Activated T-cell treated with anti-CD3 and anti-CD28 coated beads, Interleukin-2, amount 50 U/mL, for 48 hours (primary cell): ENCODE measurements around the gene SPSB3.

ENCODE experiments used
- DNase-seq, 2 experiments: peaks; one replicate each; pipeline ENCODE4 v3.0.0-alpha.2; 2020

The SPSB3 gene

GRCh38 chr16:1762196-1762878 lies 20.0 kb downstream of the SPSB3 start:
- DNase-seq, result no peak

- DNase-seq, result no peak
Measured at GRCh38 chr16:1761751-1762150, 20.6 kb downstream of the SPSB3 start.

GRCh38 chr16:1760911-1761310 lies 21.5 kb downstream of the SPSB3 start:
- no peak for DNase-seq

GRCh38 chr16:1759511-1759910 lies 22.9 kb downstream of the SPSB3 start:
- DNase-seq, result no peak

- DNase-seq, result no peak
Measured at GRCh38 chr16:1758923-1759322, 23.4 kb downstream of the SPSB3 start.

GRCh38 chr16:1757714-1758461 lies 24.5 kb downstream of the SPSB3 start:
- no peak for DNase-seq

GRCh38 chr16:1754204-1754603 lies 28.2 kb downstream of the SPSB3 start:
- DNase-seq, result no peak

GRCh38 chr16:1752853-1753252 lies 29.5 kb downstream of the SPSB3 start:
- DNase-seq, result no peak

GRCh38 chr16:1751946-1752345 lies 30.4 kb downstream of the SPSB3 start:
- DNase-seq, result no peak

- no peak for DNase-seq
Measured at GRCh38 chr16:1749152-1750117, 32.9 kb downstream of the SPSB3 start.

- DNase-seq, result no peak
Measured at GRCh38 chr16:1747934-1748333, 34.4 kb downstream of the SPSB3 start.

GRCh38 chr16:1746693-1747195 lies 35.6 kb downstream of the SPSB3 start:
- no peak for DNase-seq

GRCh38 chr16:1745900-1746692 lies 36.3 kb downstream of the SPSB3 start:
- DNase-seq, result no peak

GRCh38 chr16:1745181-1745899 lies 37.0 kb downstream of the SPSB3 start:
- no peak for DNase-seq

GRCh38 chr16:1744338-1744840 lies 38.0 kb downstream of the SPSB3 start:
- no peak for DNase-seq

- no peak for DNase-seq
Measured at GRCh38 chr16:1743376-1744337, 38.7 kb downstream of the SPSB3 start.

- DNase-seq, result no peak
Measured at GRCh38 chr16:1741553-1742165, 40.7 kb downstream of the SPSB3 start.

GRCh38 chr16:1740781-1741490 lies 41.4 kb downstream of the SPSB3 start:
- DNase-seq, result no peak

- DNase-seq, result no peak
Measured at GRCh38 chr16:1740234-1740633, 42.1 kb downstream of the SPSB3 start.
